ENCODE measurements around the gene ZNF619. TPM values are rescaled to one million over a fixed set of nuclear protein-coding genes. Genes with fewer than 3 reads are reported as not detected.

ZNF619 gene
- total and polyA plus RNA-seq, 2 of the 13 experiments (the other 11 are each of a cell fraction or from before 2014, with no cell fraction given), result 0.83 to 5.2 TPM

GRCh38 chr3:40452876-40453730, 23.8 kb upstream of the ZNF619 start (continued):
- peak; percentile 93 for TF ChIP-seq HOMEZ (CRISPR knock-in tag; IDR thresholded peaks at IDR 0.05; ENCODE audit: low read depth)
- peak; percentile 61; the same call in 1 of the 2 replicates for TF ChIP-seq STAT6 (CRISPR knock-in tag; IDR thresholded peaks at IDR 0.05; ENCODE audit: borderline replicate concordance)
- TF ChIP-seq SP1 (IDR thresholded peaks at IDR 0.05), result no peak
- TF ChIP-seq SP1 (CRISPR knock-in tag; IDR thresholded peaks at IDR 0.05), result peak; percentile 68
- peak; percentile 67; the same call in 1 of the 2 replicates for TF ChIP-seq HCFC1 (IDR thresholded peaks at IDR 0.05; ENCODE audit: low read depth, low read length)
- peak; percentile 69; the same call in 1 of the 2 replicates for TF ChIP-seq ZNF567 (CRISPR knock-in tag; IDR thresholded peaks at IDR 0.05; ENCODE audit: borderline replicate concordance)
- TF ChIP-seq TEAD3 (CRISPR knock-in tag; optimal IDR thresholded peaks at IDR 0.05; ENCODE audit: borderline replicate concordance), result peak; percentile 39
- peak; percentile 81 for TF ChIP-seq POLR2AphosphoS5 (IDR thresholded peaks at IDR 0.05; ENCODE audit: low read depth, low read length)
- TF ChIP-seq ELF1 (CRISPR knock-in tag; IDR thresholded peaks at IDR 0.05), result peak; percentile 44; the same call in 1 of the 2 replicates
- TF ChIP-seq DNMT3B (CRISPR knock-in tag; conservative IDR thresholded peaks at IDR 0.05), result peak; percentile 27; the same call in 1 of the 2 replicates
- no peak for TF ChIP-seq FOSL1 (CRISPR knock-in tag; IDR thresholded peaks at IDR 0.05; ENCODE audit: borderline replicate concordance)
- TF ChIP-seq DMTF1 (CRISPR knock-in tag; IDR thresholded peaks at IDR 0.05), result no peak
- 0 out of 2 replicates have a peak, but pooled peaks have one; percentile 71 for TF ChIP-seq ZSCAN29 (CRISPR knock-in tag; conservative IDR thresholded peaks at IDR 0.05)
- TF ChIP-seq ZNF614 (CRISPR knock-in tag; IDR thresholded peaks at IDR 0.05; ENCODE audit: borderline replicate concordance), result peak; percentile 63; the same call in 1 of the 2 replicates
- TF ChIP-seq KLF6 (CRISPR knock-in tag; IDR thresholded peaks at IDR 0.05), result 0 out of 2 replicates have a peak, but pooled peaks have one; percentile 51
- TF ChIP-seq HDAC2 (CRISPR knock-in tag; IDR thresholded peaks at IDR 0.05), result peak; percentile 70
- TF ChIP-seq HIVEP1 (CRISPR knock-in tag; IDR thresholded peaks at IDR 0.05), result peak; percentile 41; the same call in 1 of the 2 replicates
- peak; percentile 27; the same call in 1 of the 2 replicates for TF ChIP-seq ARID5B (CRISPR knock-in tag; IDR thresholded peaks at IDR 0.05)
- TF ChIP-seq KAT8 (CRISPR knock-in tag; IDR thresholded peaks at IDR 0.05), result peak; percentile 86

All from HepG2 (cell line).